Neural crest cell (in vitro differentiated cells): ENCODE measurements around the gene LILRA2. TPM values are rescaled to one million over a fixed set of nuclear protein-coding genes. Genes with fewer than 3 reads are reported as not detected.

Experiments used
- DNase-seq: peaks from one replicate; pipeline ENCODE4 v3.0.0; 2021; ENCODE audit warnings: low read depth, mixed read lengths, low spot score
- H3K27ac Mint-ChIP-seq: one replicate; pipeline ENCODE4 v1.8.0; 2021; ENCODE audit warnings: mild to moderate bottlenecking, mixed read lengths; ENCODE audit not compliant: unreplicated experiment
- H3K27me3 Mint-ChIP-seq: 2 replicates; pipeline ENCODE4 v1.8.0; 2021; ENCODE audit warnings: low read depth, mild to moderate bottlenecking, mixed read lengths
- H3K36me3 Mint-ChIP-seq: 2 replicates; pipeline ENCODE4 v1.8.0; 2021; ENCODE audit warnings: low read depth, mild to moderate bottlenecking, mixed read lengths
- H3K4me1 Mint-ChIP-seq: 2 replicates; pipeline ENCODE4 v1.8.0; 2021; ENCODE audit warnings: mixed read lengths
- H3K4me3 Mint-ChIP-seq: one replicate; pipeline ENCODE4 v1.8.0; 2021; ENCODE audit warnings: mild to moderate bottlenecking, mixed read lengths
- H3K9me3 Mint-ChIP-seq: 2 replicates; pipeline ENCODE4 v1.8.0; 2021; ENCODE audit warnings: mixed read lengths
- CTCF ChIP-seq: fragments of 200-600 bp; sonication (generic); conservative IDR thresholded peaks from 2 replicates; pipeline ENCODE4 v1.5.0; 2021; ENCODE audit warnings: antibody characterized with exemption, mild to moderate bottlenecking
- long read RNA-seq: library from polyadenylated mRNA; unstranded; transcript quantifications from one replicate; pipeline ENCODE4 v2.0.0, GENCODE V29; 2020
- total RNA-seq: library from RNA; stranded (reverse); gene quantifications from 2 replicates; pipeline ENCODE4 v1.2.1, GENCODE V29; 2021

Gene LILRA2
- total RNA-seq: not detected in 2 replicates
- long read RNA-seq: 0 reads

GRCh38 chr19:54573330-54573872 lies at the start of gene LILRA2:
Gene LILRA2 (plus strand): TSS chr19:54573790. CDS start chr19:54573879, 89 bp downstream.
- no peaks in the 10 kb centered on the region for H3K9me3 Mint-ChIP-seq
- no peak within 1 kb of the TSS for H3K27ac Mint-ChIP-seq
- TF ChIP-seq CTCF: no peak
- H3K4me3 Mint-ChIP-seq: no peak within 1 kb of the TSS
- H3K4me1 Mint-ChIP-seq: no peaks in the 10 kb centered on the region
- no peaks in the 10 kb centered on the region for H3K27me3 Mint-ChIP-seq
- H3K36me3 Mint-ChIP-seq: no peaks in the 10 kb centered on the region
- no peak for DNase-seq

- Mint-ChIP-seq H3K4me1 (no peaks in the 10 kb centered on the region), H3K4me3 (no peak overlapping the region), H3K9me3 (peaks cover 29% of the 10 kb centered on the region), H3K27ac (no peak overlapping the region), H3K36me3 (peaks cover 3% of the 10 kb centered on the region), H3K27me3 (no peaks in the 10 kb centered on the region)
- no peak for DNase-seq
- no peak for TF ChIP-seq CTCF
These were observed 48.0 kb upstream of the LILRA2 start for GRCh38 chr19:54525636-54526035.

- no peak overlapping the region for H3K27ac Mint-ChIP-seq
- H3K4me1 Mint-ChIP-seq: no peaks in the 10 kb centered on the region
- H3K36me3 Mint-ChIP-seq: peaks cover 3% of the 10 kb centered on the region
- H3K27me3 Mint-ChIP-seq: no peaks in the 10 kb centered on the region
- H3K9me3 Mint-ChIP-seq: peaks cover 24% of the 10 kb centered on the region
- no peak for TF ChIP-seq CTCF
- no peak overlapping the region for H3K4me3 Mint-ChIP-seq
- no peak for DNase-seq
These were observed 46.6 kb upstream of the LILRA2 start for GRCh38 chr19:54526972-54527371.

GRCh38 chr19:54530866-54531265 lies 42.7 kb upstream of the LILRA2 start:
- Mint-ChIP-seq H3K4me1 (no peaks in the 10 kb centered on the region), H3K36me3 (peaks cover 3% of the 10 kb centered on the region), H3K27me3 (no peaks in the 10 kb centered on the region), H3K4me3 (no peak overlapping the region), H3K9me3 (peaks cover 13% of the 10 kb centered on the region), H3K27ac (no peak overlapping the region)
- TF ChIP-seq CTCF: no peak
- DNase-seq: no peak

GRCh38 chr19:54532528-54532927 lies 41.1 kb upstream of the LILRA2 start:
- no peak overlapping the region for H3K27ac Mint-ChIP-seq
- H3K4me1 Mint-ChIP-seq: no peaks in the 10 kb centered on the region
- peaks cover 5% of the 10 kb centered on the region for H3K36me3 Mint-ChIP-seq
- peaks cover 8% of the 10 kb centered on the region for H3K9me3 Mint-ChIP-seq
- no peak overlapping the region for H3K4me3 Mint-ChIP-seq
- H3K27me3 Mint-ChIP-seq: no peaks in the 10 kb centered on the region
- no peak for TF ChIP-seq CTCF
- DNase-seq: no peak

GRCh38 chr19:54533476-54533875 lies 40.1 kb upstream of the LILRA2 start:
- no peak for DNase-seq
- Mint-ChIP-seq H3K27ac (no peak overlapping the region), H3K36me3 (peaks cover 5% of the 10 kb centered on the region), H3K9me3 (peaks cover 5% of the 10 kb centered on the region), H3K4me1 (no peaks in the 10 kb centered on the region), H3K4me3 (no peak overlapping the region), H3K27me3 (no peaks in the 10 kb centered on the region)
- no peak for TF ChIP-seq CTCF
